ENCODE data around the gene NAXD.

DNA sequence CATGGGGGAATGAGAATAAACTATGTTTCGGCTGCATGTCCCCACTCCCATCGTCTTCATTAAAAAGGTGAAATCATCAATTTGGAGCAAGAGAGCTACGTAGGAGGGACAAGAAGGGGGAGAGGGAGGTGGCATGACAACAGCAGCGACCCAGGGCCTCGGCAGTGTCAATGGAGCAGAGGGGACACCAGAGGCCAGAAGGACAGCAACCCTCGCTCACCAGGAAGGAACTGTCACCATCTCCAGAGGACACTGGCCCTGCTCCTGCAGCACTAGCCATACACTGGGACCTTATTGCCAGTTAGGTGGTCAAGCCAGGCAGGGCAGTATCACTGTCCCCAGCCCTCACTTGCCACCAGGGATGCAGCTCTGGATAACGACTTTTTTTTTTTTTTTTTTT, 34.2 kb downstream of the NAXD start:
- TF ChIP-seq, protein P1, sequence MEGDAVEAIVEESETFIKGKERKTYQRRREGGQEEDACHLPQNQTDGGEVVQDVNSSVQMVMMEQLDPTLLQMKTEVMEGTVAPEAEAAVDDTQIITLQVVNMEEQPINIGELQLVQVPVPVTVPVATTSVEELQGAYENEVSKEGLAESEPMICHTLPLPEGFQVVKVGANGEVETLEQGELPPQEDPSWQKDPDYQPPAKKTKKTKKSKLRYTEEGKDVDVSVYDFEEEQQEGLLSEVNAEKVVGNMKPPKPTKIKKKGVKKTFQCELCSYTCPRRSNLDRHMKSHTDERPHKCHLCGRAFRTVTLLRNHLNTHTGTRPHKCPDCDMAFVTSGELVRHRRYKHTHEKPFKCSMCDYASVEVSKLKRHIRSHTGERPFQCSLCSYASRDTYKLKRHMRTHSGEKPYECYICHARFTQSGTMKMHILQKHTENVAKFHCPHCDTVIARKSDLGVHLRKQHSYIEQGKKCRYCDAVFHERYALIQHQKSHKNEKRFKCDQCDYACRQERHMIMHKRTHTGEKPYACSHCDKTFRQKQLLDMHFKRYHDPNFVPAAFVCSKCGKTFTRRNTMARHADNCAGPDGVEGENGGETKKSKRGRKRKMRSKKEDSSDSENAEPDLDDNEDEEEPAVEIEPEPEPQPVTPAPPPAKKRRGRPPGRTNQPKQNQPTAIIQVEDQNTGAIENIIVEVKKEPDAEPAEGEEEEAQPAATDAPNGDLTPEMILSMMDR (IDR thresholded peaks at IDR 0.05) = no peak
- no peak for TF ChIP-seq POLR2A (IDR thresholded peaks at IDR 0.05)

Data from vagina (tissue), 2 donors.